UCSD-AML1 (cell line): ENCODE results near the gene ZNF142.

Experiments used
- DNase-seq: peaks from one replicate; lab custom pipeline; 2025; ENCODE audit not compliant: unreplicated experiment; lab: John Stamatoyannopoulos, UW

Gene ZNF142, protein sequence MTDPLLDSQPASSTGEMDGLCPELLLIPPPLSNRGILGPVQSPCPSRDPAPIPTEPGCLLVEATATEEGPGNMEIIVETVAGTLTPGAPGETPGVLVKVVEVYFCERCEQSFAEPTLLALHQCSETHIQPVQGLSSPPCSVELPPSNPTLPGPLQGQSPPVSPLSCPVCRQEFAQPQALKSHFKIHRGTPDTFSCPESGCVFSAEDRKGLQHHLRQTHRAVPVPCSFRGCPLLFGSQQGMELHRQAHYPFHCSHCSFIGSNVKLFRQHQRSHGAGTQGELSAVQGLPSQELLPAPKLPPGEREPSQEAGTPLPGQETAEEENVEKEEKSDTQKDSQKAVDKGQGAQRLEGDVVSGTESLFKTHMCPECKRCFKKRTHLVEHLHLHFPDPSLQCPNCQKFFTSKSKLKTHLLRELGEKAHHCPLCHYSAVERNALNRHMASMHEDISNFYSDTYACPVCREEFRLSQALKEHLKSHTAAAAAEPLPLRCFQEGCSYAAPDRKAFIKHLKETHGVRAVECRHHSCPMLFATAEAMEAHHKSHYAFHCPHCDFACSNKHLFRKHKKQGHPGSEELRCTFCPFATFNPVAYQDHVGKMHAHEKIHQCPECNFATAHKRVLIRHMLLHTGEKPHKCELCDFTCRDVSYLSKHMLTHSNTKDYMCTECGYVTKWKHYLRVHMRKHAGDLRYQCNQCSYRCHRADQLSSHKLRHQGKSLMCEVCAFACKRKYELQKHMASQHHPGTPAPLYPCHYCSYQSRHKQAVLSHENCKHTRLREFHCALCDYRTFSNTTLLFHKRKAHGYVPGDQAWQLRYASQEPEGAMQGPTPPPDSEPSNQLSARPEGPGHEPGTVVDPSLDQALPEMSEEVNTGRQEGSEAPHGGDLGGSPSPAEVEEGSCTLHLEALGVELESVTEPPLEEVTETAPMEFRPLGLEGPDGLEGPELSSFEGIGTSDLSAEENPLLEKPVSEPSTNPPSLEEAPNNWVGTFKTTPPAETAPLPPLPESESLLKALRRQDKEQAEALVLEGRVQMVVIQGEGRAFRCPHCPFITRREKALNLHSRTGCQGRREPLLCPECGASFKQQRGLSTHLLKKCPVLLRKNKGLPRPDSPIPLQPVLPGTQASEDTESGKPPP (N-terminal part only)

DNA sequence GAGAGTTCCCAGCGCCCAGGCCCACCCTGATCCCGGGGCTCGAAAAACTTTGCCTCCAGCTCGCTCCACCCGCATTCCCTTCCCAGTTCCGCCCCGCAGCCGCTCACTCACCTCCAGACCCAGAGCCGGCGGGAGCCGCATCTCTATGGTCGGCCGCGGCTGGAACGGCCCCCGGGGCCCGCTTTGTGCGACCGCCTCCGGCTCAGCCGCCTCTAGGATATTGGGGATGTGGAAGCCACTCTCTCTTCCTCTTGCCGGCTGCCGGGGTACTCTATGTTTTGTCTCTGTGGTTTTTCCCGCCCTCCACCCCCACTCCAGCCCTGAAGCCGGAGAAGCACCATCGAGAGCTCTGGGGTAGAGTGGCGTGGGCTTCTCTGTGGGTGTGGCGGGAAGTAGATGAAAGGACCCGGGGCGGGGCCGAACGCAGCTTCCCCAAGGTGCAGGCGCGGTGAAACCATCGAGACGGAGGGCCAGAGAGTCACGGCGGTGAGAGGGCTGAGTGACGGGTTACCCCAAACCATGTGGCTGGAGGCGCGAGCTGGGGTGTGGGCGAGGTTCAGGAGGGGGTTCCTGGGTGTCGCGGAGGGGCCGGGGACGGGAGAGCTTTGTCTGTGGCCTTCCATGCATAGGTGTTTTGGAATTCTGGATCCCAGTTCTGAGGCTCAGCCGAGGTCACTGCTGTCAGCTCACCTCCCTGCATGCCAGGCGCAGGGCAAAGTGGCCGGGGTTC is at the start of gene ZNF142, which contains the start of gene BCS1L:
Gene ZNF142, minus strand, starts transcription at position 366 of the 730 bp plus-strand sequence. CDS start 3,194 bp downstream, outside the sequence.
Gene BCS1L, plus strand, starts transcription at position 426 of the 730 bp plus-strand sequence. CDS start 1,305 bp downstream, outside the sequence.
- peak; percentile 93 for DNase-seq

DNA sequence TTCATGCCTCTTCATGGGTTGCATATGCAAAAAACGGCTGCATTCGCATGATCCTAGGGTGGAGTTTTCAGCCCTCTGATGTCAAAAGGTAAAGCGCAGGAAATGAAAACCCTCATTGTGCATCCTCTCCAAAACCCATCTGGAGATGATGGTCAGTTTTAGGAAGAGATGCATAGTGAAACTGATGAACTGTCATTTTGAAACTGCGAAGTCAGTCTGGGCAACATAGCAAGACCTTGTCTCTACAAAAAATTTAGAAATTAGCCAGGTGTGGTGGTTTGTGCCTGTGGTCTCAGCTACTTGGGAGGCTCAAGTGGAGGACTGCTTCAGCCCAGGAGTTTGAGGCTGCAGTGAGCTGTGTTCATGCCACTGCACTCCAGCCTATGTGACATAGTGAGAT is 48.7 kb upstream of the ZNF142 start:
- no peak for DNase-seq

DNA sequence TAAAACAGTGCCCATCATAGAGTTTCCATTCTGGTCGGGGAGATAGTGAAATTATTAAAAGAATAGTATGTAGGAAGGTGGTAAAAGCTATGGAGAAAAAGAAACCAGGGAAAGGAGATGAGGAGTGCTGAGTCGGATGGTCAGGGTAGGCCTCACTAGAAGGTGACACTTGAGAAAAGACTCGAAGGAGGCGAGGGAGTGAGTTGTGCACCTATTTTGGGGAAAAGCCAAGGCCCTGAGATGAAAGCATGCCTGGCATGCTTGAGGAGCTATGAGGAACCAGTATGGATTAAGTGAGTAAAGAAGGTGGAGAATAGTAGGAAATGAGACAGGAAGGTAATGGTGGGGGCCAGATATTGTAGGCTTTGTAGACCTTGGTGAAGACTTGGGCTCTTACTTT is 43.9 kb upstream of the ZNF142 start:
- DNase-seq: no peak

DNA sequence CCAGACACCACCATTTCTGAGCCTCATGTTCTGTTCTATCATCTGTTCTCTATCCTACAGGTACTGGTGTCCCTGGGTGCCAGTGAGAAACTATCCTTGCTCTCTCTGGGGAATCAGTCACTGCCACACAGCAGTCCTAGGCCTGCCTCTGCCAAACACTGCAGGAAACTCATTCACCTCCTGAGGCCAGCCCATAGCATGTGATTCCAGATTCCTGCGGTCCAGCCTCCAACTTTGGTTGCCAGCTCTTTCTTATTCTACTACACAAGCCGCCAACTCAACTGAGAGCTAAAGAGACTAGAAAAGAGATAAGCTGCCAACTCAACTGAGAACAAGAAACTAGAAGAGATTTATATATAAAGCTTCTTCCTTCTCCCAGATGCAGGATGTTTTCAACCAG is 42.4 kb upstream of the ZNF142 start:
- no peak for DNase-seq

DNA sequence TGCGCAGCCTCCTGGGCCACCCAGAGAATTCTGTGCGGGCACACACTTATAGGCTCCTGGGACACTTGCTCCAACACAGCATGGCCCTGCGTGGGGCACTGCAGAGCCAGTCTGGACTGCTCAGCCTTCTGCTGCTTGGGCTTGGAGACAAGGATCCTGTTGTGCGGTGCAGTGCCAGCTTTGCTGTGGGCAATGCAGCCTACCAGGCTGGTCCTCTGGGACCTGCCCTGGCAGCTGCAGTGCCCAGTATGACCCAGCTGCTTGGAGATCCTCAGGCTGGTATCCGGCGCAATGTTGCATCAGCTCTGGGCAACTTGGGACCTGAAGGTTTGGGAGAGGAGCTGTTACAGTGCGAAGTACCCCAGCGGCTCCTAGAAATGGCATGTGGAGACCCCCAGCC is 39.5 kb upstream of the ZNF142 start:
- no peak for DNase-seq

DNA sequence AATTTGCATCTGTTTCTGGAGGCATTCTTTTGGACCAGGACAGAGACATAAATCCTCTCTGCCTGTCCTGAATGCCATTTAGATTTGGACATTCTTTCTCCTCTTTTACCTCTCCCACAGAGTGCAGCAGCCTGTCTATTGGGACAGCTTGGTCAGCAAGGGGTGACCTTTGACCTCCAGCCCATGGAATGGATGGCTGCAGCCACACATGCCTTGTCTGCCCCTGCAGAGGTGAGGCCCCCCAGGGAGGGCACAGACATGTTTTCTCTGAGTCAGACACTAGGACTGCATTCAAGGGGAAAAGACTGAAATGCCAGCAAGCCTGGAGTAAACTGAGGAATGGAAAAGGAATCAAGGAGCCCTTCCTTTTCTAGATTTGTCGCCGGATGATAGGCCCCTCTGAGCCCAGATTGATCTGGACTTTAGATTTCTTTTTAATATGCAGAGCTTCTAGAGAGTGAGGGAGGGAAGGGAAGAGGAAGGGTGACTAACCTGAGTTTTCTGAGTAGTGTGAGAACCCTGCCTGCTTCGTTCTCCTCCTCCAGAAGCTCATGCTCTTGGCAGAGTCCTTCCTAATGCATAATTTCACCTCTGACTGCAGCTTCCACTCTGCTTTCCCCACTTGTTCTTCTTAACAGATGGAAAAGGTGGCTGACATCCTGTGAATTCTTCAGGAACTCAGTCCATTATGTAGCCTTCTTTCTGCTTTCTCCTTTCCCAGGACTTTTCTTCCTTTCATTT is 35.2 kb upstream of the ZNF142 start:
- DNase-seq: no peak

DNA sequence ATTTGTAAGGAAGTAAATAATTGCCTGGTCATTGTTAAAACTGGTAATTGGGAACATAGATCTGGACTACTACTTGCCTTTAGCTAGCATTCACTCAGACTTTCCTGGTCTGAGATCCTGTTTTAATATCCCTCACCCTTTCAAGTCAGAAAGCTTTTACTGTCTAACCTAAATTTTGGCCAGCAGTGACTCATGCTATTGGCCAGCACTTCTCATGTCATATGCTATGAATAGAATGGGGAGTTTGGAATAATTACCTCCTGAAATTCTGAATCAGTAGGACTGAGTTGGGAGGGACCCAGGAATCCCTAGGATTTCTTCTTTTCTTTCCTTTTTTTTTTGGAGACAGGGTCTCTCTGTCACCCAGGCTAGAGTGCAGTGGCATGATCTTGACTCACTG is 31.8 kb upstream of the ZNF142 start:
- no peak for DNase-seq

DNA sequence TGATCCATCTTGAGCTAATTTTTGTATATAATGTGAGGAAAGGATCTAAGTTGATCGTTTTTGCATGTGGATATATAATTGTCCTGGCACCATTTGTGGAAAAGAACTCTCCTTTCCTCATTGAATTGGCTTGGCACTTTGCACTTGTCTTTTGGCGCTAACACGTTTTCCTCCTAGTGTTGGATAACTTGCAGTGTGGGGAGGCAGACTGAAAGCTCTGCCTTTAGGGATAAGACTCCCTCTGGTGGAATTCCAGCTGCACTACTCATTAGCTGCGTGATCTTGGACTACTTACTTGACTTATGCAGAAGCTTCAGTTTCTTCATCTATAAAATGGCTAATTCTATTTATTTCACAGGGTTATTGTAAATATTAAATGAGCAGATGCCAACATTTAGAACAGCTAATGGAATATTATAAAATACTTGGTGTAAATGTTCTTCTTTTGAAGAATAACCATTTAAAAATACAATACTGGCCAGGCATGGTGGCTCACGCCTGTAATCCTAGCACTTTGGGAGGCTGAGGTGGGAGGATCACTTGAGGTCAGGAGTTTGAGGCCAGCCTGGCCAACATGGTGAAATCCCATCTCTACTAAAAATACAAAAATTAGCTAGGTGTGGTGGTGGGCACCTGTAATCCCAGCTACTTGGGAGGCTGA is 28.1 kb upstream of the ZNF142 start:
- DNase-seq: peak; percentile 21

DNA sequence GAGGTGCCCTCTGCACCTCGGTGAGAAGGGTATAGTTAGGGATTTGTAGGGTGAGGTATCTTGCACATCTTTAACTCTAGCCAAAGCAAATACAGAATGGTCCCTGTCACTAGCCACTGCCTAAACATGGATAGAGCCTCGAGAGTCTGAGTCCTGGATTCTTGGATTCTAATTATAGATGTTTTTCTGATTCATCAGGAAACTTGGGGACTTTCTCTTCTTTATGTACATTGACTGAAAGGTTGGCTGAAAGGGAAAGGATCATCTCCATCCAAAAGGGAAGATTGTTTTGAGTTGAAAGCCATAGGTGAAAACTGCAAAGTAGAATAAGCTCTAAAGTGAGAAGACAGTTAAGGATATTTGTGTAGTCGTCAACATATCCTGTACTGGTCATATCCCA is 20.6 kb upstream of the ZNF142 start:
- DNase-seq: no peak

DNA sequence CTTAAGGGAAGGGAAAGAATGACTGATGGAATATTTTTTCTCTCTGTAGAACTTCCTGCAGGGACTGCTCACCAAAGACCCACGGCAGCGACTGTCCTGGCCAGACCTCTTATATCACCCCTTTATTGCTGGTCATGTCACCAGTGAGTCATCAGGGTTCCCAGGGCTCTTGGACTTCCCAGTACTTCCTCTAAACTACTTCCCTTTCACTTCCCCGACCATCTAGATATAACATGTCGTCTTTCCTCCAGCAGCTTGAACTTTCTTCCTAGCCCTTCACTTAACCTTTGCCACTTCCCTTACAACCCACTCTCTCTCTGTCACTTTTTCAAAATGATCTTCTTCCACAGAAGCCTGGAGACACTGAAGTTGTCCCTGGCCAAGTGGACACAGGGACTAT is 19.7 kb upstream of the ZNF142 start:
- DNase-seq: peak; percentile 24

DNA sequence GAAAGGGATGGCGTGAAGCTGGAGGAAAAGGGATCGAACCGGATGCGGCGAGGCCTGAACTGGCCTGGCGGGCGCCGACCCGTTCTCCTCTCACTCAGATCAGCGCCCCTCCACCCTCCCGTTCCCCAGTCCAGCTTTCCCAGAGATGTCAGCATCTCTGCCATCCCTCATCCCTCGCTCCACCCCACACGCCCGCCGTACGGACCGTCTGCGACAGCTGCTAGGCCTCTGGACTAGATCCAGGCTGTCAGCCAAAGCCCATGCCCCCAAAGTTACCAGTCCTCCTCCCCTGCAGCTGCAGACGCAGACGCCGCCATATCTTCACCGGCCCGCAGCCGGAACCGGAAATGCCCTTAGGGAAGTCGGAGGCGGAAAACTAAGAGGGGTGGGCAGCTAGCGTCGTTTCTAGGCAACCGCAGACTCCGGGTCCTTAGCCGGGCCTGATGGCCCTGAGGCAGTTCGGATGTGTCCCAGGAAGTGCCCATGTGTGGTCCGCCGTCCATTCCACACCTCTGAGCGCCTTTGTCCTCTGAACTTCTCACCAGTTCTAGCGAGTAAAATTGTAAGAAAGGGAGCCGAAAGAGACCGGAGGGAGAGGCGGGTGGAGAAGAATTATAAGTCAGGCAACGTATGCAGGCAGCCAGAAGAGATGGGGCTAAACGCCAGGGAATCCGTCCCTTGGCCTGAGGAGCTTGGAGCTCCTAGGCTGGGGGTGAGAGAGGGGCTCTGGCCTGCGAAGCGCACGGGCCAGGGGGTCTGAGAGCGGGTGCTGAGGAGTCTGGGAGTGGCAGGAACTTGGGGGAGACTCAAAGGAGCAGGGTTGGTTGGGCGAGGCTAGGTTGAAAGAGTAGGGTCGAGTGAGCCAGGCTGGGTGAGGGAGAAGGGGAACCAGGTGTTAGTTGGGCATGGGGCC is 12.5 kb upstream of the ZNF142 start, which contains the start of the genes RNF25 and STK36:
Gene RNF25, minus strand, starts transcription at position 349 of the 913 bp plus-strand sequence. Its CDS starts 32 bp downstream, at position 317.
Gene STK36, plus strand, starts transcription at position 433 of the 913 bp plus-strand sequence. CDS start 744 bp downstream, outside the sequence.
- peak; percentile 87 for DNase-seq

DNA sequence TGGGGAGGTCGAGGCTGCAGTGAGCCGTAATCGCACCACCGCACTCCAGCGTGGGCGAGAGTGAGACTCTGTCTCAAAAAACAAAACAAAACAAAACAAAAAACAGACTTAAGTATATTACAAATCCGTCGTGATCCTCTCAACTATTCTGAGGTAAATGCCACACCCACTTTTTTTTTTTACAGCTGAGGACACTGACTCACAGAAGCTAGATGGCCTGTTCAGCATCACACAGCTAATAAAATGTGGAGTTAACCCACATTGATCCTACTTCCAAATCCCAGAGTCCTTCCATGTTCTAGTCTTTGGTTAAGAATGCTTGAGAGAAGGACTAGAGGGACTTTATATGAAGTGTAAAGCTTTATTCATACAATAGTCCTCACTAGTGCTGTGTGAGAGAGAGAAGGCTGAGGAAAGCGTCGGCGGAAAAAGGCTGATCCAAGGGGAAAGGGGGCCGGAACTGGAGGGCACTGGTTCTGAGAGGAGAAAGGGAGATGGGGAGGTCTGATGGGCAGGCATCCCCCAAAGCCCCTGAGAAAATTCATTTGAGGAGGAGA is 11.8 kb upstream of the ZNF142 start:
- DNase-seq: no peak

DNA sequence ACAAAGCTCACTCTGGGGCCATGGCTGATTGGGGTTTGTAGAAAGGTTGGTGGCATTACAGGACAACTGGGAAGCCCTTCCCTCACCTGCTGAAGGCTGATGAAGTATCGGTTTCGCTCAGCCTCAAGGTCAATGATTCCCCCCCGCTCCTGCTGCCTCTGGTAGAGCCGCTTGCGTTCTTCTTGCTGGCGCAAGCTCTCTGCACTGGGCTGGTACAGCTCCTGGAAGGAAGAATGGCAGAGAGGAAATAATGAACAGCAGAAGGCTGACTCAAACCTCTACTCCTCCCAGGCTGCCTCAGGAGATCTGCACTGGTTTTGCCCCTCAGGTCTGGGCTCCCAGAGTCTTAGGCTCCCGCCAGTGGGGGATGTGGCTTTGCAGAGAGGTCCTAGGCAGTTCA is 5.2 kb upstream of the ZNF142 start:
- DNase-seq: no peak

DNA sequence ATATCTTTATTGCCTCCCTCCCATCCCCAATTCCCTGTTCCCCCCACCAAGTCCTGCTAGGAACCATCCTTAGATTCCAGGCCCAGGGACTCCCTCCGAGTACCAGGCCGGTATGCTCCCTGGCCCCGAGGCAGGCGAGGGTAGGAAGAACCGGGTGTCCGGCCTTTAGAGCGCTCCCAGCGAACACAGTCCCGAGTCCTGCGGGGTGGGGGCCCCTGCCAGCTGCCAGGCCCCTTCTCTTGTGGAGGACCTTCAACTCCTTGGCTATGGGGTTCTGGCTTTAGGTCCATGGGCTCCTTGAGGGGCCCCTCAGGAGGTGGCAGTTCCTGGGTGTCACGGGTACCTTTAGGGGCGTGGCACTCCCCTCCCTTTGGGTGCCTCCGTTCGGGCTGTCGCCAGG is 4.5 kb upstream of the ZNF142 start:
- no peak for DNase-seq

DNA sequence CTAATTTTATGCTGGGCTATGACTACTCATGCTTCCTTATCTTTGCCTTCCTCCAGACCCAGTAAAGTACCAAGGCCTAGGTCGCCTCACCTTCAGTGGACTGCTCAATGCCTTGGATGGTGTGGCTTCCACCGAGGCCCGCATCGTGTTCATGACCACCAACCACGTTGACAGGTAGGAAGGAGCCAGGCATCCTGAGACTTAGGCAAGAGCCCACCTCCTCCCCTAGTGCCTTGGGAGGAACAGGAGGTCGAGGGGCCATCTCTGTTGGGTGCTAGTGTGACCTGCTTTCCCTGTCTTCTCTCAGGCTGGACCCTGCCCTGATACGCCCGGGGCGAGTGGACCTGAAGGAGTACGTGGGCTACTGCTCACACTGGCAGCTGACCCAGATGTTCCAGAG is 3.4 kb upstream of the ZNF142 start:
- DNase-seq: no peak

DNA sequence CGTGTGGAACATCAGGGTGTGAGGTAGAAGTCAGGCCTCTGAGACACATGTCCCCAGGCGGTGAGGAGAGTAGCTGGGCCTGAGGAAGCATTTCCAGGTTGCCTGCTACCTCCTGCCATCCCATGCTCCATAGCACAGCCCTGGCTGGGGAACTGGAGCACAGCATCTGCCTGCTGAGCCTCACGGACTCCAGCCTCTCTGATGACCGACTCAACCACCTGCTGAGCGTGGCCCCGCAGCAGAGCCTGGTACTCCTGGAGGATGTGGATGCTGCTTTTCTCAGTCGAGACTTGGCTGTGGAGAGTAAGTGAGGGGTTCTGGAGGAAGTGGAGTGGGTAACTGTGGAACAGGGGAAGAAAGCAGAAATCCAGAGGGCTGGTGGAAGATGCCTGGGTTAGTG is 3.0 kb upstream of the ZNF142 start:
- no peak for DNase-seq

DNA sequence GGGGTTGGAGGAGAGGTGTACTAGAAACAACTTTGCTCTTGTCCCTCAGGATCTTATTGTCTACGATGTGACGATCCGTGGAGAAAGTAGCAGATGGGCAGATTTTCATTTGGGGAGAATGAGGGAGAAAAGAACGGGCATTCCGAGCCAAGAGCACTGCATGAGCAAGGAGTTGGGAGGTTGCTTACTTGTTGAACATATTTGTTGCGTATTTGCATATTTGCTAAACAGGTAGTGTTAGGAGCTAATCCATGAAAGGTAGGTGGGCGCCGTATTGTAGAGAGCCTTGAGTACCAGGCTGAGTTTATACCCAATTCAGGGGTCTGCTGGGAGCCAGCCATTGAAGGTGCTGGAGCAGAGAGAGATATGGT is 550 bp upstream of the ZNF142 start:
- no peak for DNase-seq

DNA sequence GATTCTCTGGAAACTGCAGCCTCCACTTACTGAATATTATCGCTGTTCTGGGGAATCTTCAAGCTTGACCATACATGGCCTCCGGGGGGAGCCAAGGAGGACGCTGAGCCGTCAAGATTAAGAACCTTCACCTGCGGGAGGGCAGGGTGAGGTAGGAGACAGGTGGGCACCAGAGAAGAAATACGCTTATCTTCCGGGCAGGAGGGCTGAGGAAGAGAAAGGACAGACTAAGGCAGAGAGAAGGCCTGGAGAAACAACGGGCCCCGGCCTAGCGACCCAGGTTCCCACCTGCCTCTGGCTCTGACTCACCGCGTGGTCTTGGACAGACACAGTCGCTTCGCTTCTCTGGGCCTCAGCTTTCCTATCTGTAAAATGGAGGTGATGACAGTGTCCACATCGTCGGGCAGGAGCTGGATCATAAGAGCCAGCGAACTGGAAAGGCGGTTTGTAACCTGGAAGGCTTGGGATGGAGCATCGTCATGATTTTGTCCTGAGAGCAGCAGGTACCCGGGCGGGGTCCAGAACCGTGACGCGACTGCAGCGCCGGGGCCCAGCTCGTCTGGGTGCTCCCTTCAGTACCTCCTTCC is 659 bp downstream of the ZNF142 start:
- peak; percentile 33 for DNase-seq
